T follicular helper cell (primary cell): ENCODE data around the gene ROBO4.

ENCODE experiments used
- DNase-seq: peaks from one replicate; pipeline ENCODE4 v3.0.0-alpha.2; 2020; ENCODE audit warnings: low read depth

Gene ROBO4

DNA sequence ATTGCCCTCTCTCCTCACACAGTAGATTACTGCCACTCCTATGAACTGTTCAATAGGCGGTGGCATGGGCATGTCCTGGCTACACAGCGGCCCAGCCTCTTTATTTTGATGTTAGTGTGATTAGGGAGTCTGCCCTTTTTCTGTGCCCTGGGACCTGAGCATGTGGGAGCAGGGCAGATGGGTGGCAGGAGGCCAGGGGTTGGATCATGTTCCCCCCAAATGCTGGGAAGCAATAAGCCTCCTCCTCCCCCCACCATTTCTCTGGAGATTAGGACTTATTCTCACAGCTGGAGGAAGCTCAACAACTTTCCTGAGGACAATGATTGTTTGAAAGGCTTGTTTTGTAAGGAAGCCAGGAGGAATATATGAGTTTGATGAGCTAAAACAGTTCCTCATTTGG lies 22.2 kb upstream of the ROBO4 start:
- DNase-seq, result no peak

DNA sequence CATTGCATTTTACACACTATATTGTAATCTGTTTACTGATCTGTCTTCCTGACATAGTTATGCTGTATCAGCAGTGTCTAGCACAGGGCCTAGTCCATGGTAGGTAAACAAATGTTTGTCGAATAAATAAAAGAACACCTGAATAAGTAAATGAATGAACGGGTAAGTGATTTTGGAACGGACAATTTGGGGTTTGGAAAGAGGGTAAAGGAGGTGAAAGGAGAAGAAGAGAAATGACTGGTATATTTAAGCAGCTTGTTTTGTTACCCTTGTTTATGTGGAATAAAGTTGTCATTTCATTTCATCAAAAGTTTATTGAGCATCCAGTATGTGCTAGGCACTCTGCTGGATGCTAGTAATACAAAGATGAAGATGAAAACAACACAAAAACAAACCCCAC lies 21.3 kb upstream of the ROBO4 start, which contains the start of gene HEPN1:
TSS of gene HEPN1 (plus strand) at position 301 of the 400 bp plus-strand sequence.
- no peak for DNase-seq

DNA sequence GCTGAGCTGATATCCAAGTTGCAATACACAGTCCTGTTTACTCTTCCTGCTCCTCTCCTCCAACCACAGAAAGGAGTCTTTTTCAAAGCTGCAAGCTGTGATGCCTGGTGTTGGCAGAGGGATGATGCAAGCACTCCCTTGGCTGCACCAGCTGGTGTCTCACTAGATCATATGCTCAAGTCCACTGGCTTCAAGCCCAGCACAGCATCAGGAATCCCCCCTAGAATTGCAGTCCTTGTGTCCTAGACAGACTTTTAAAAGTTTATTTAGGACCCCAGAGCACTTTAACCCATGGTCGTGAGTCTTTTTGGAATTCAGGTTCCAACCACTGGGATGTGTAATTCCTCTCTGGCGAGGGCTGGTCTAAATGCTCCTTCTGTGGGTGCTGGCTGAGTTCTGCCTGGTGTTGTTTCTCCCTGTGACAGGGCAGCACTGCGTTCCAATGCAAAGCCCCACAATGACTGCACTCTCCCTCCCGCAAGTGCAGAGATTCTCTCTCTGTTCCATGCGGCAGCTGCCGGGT lies 19.5 kb upstream of the ROBO4 start:
- DNase-seq, result no peak

DNA sequence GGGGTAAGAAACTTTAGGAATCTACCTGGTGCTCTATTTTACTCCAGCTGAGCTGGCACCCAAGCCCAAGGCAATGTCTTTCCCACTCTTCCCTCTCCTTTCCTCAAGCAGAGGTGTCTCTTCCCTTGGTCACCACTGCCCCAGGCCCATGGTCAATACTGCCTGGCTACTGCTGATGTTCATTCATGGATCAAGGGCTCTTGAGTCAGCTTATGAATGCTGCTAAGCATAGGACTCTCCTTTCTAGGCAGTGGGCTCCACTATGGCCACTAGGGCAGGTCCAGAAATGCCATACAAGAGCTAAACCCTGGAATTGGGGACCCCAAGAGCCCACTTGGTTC lies 18.7 kb upstream of the ROBO4 start:
- no peak for DNase-seq

DNA sequence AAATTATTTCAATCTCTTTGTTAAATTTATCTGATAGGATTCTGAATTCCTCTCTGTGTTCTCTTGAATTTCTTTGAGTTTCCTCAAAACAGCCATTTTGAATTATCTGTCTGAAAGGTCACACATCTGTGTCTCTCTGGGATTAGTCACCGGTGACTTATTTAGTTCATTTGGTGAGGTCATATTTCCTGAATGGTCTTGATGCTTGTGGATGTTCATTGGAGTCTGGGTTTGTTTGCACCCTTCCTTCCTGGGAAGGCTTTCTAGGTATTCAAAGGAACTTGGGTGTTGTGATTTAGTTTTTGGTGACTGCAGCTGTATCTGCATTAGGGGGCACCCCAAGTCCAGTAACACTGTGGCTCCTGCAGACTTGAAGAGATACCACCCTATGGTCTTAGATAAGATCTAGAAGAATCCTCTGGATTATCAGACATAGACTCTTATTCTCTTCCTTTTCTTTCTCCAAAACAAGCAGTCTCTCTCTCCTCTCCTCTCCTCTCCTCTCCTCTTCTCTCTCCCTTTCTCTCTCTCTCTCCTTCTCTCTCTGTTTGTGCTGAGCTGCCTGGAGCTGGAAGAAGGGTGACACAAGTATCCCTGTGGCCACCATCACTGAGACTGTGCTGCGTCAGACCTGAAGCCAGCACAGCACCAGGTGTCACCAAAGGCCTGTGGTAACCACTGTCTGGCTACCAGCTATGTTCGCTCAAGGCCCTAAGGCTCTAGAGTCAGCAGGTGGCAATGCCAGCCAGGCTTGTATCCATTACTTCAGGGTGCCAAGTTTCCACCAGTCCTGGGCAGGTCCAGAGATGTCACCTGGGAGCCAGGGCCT lies 18.1 kb upstream of the ROBO4 start:
- no peak for DNase-seq

DNA sequence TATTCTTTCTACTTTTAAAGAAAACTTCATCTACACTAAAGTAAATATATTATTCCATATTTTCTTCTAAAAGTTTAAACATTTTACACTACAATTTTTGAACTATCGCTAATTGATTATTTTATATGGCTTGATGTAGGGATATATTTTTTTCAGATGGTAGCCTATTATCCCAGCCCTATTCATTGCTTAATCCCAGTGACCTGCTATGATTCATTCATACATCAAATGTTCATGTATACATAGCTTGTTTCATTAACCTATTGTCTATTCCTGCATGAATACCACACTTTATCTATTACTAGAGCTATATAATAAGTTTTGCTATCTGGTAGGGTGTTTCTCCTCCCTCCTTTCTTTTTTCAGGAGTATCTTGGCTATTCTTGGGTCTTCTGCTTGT lies 5.0 kb upstream of the ROBO4 start:
- DNase-seq, result no peak

DNA sequence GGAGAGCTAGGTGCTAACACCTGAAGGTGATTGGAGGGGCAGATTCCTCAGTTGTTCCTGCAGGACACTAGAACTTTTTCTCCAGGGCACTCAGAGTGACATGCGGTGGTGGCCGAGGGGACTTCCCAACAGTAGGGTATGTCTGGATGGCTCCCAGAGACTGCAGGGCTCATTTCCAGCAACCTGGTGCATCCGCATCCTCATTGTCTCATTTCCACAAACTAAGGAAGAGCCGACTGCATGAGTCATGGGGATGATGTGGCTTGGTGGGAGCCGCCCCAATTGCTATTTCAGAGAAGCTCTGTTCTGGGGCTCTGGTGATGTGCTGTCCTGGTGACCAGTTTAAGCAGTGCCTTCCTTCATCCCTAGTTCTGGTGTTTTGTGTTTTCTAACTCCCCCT lies 2.8 kb upstream of the ROBO4 start:
- DNase-seq, result no peak

DNA sequence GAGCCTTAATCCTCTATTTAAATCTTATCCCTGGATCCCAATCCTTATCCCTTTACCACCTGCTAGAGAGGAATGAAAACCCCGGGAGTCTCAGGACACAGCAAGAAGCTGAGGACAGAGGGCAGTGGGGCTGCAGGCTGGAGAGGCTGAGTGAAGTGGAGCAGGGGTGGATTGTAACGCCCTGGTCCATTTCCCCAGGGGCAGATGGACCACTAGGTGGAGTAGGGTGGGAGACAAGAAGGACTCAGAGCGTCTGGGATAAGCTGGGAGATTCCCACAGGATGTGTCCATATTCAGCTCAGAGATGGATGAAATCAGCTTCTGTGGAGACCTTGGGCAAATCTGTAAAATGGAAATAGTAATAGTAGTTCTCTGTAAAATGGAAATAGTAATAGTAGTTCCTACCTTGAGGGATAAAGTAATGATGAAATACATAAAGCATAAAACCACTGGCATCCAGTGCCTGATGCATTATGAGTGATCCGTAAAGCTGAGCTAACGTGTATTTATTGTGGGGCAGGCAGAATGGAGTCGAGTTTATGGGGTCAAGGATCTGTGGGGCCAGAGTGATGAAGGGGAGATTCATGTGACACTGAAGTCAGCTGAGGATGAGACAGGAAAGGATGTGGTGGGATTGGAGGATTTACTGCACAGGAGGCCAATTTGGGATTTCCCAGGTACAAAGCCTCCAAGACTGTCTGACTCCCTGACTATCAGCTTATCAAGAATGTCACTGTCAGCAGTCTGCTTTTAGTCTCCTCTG lies 1.9 kb upstream of the ROBO4 start:
- DNase-seq, result no peak

DNA sequence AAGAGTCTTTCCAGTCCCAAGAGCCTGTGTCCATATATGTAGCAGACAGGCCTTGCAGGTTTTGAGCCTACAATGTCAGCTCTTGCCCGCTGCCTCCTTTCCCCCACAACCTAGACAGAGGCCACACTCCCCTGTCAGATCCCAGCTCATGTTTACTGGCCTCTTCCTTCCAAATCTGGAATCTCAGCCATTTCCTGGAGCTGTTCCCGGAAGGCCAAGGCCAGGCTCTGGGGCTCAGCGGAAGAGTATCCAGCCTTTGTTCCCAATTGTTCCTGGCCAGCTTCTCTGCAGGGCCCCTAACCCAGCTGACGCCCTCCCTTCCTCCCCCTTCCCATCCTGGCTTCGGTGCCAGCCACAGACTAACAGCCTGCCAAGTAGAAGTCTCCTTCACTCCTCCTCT lies 1.0 kb upstream of the ROBO4 start:
- no peak for DNase-seq

DNA sequence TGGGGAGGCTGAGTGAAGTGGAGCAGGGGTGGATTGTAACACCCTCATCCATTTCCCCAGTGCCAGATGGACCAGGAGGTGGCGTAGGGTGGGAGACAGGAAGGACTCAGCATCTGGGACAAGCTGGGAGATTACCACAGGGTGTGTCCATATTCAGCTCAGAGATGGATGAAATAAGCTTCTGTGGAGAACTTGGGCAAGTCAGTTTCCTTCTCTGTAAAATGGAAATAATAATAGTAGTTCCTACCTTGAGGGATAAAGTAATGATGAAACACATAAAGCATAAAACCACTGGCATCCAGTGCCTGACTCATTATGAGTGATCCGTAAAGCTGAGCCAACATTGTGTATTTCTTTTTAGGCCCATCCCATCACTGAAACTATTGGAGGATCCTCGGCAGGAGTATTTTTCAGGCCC lies 607 bp upstream of the ROBO4 start:
- no peak for DNase-seq

DNA sequence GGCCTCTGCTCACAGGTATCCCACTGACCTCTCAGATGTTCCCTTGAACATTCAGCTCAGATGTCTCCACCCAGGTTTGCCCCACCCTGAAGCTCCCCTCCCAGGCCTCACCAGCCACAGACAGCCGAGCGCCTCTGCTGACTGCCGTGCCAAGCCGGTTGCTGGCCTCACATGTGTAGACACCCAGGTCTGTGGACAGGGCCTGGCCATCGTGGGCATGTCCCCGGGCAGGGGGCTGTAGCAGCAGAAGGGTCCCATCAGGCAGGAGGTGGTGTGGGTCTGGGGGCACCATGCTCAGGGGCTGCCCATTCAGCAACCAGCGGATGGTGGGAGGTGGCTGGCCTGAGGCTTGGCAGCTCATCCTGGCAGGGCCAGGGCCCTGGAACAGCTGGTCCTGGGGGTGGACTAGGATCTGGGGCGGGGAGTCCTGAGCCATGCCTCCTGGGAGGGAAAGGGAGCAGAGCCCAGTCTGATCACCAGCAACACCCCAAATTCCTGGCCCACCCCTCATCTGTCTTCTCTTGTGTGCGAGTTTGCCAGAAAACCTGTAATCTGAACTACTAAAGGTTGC lies 759 bp downstream of the ROBO4 start:
- no peak for DNase-seq

DNA sequence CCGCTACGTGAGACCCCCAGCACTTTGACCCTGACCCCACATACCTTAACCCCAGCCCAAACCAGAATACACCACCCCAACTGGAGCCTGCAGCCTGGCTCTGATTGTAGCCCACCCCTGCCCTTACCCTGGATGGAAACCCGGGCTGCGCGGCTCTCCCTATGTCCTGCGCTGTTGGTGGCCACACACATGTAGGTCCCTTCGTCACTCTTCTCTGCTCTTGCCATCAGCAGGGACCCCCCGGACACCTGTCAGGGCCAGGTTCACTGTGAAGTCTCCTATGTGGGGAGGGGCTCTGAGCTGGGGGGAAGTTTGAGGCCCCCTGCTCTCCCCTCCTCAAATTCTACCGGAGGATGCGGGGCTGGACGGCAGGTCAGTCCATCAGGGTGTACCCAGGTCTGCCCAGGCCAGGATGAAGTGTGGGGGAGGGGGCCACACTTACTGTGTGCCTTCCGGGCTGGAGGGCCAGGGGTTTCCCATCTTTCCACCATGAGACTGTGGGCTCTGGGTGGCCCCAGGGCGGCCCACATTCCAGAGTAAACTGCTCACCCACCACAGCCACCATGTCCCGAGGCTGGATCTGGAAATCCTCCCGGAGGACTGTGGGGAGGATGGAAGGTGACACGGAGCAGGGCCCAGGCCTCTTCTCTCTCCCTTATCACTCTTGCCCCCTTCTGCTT lies 1.5 kb downstream of the ROBO4 start:
- DNase-seq, result no peak

DNA sequence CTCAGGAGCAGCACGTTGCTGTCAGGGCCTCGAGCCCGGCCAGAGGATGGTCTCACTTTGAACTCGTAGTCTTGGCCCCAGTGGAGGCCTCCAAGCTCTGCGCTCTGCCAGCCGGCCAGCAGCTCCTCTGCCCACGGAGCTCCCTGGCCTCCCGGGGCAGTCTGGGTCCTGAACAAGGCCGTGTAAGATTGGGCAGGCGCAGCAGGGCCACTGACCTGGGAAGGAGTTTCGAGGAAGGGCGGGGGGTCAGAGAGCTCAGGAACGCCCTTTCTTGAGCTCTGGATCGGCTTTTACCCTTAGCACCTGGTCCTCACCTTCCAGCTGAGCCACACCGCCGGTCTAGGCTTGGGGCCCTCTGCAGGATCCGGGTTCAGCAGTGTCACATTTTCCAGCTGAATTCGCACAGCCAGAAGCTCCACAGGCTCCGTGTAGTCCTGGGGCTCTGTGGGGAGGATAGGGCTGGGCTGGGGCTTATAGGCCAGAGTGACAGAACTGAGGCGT lies 2.1 kb downstream of the ROBO4 start:
- DNase-seq, result no peak

DNA sequence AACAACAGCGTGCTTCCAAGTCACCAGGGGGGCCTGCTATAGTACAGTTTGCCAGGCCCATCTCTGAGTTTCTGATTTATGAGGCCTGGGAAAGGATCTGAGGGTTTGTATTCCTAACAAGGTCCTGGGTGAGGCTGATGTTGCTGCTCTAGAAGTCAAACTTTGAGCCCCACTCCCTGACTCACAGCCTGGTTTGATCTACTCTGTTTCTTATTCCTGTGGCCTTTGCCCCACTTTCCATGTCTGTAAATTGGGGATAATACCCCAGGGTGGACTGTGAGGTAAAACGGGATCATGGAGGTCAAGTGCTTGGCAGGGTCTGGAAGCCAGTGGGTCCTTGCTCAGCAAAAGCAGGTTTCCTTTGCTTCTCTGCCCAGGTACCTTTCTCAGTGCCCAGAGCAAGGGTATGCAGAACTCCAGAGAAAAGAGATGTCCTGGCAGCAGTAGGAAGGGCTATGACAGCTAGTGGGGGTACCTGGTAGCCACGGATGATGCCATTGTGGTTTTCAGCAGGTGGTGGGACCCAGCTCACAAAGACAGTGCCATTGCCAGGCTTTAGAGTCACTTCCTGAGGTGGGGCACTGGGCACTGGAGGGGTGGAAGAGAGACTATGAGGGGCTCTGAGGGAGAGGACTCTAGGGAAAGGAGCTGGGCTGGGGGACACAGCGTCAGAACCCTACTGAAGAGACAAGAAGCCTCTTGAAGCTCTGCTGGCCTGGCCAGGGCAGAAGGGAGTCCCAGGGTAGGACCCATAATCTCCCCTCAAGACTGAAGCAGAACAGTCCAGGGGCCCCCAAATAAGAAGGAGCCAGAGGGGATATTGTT lies 2.8 kb downstream of the ROBO4 start:
- DNase-seq, result no peak

DNA sequence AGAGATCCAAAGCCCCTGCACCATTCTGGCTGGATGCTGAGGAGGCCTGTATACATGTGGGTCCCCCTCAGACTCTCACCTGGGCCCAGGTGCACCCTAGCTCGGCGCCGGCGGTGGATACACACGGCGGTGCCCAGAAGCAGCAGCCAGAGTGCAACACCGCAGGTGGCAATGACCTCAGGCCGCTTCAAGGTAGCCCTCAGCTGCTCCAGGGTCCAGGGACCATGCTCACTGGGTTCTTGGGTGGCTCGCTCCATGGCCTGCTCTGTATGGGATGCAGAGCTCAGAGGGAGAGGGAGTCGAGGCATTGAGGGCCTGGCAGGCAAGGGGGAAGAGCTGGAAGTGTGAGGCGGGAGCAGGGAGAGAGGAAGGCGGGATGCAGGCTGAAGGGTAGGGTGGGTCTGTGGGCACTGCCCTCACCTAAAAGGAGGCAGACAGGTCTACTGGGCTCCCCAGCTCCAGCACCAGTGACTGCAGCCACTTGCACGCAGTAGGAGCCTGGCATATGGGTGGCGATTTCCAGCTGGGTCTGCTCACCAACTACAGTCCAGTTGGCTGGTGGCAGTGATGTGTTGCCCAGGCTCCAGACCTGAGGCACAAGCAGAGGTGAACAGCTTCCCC lies 3.8 kb downstream of the ROBO4 start:
- no peak for DNase-seq

DNA sequence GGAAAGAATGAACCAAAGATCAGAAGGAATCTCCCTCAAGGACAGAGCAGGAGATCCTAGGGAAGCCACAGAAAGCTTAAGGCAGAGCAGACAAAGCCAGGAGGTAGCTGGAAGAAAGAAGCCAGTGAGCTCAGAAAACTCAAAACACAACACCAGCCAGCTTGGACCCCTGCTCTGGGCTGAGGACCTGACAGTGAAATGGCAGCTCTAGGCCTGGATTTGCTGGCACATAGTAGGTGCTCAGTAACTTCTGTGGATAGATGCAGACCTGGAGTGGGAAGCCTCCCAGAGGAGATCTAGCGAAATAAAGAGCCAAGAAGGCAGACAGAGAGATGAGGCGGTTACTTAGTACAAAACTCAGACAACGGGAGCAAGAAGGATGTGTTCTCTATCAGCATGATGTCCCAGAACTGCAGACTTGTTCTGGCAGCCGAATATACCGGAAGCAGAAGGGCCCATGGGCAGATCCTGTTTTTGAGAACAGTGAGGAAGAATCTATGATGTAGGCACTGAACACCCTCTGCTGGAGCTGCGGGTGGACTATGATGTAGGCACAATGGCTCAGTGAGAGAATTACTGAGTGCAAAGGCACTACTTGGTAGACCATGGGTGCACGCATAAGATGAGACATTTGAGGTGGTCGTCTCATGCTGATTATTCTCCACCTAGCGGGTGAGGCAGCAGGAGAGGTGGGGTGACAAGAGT lies 4.8 kb downstream of the ROBO4 start:
- no peak for DNase-seq

DNA sequence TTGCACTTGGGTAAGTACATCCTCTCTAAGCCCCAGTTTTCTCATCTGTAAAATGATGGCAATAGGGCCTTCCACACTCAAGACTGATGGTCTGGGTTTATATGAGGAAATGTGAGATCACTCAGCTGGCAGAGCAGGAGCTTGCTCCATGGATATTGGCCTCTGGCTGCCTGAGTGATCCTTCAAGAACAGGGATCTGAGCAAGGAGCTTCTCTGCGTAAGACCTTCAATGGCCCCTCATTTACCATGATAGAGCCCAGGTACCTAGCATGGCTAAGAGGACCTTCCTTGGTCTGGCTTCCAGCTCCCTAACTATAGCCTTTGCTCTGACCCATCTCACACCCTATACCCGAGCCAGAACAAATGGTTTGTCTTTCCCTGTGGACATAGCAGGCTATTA lies 5.5 kb downstream of the ROBO4 start:
- DNase-seq, result no peak

DNA sequence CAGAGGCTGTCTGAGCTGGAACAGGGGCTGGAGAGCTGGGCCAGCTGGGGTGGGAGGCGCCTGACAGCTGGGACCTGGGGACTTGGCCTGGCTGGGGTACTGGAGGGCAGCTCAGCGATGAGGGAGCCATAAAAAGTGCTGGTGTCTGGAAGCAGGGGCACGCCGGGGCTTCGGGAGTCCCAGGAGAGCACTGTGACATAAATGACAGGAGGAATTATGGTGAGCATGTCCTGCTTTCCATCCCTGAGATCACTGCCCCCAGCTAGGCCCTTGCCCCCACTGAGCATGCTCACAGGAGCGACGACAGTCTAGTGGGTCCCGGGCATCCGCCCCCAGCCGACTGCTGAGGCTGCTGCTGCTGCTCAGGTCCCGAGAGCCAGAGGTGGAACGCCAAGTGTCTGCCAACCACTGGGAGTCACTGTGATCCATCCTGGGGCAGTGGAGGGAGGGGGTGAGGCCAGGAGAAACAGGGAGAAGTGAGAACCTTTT lies 6.2 kb downstream of the ROBO4 start:
- DNase-seq, result no peak

DNA sequence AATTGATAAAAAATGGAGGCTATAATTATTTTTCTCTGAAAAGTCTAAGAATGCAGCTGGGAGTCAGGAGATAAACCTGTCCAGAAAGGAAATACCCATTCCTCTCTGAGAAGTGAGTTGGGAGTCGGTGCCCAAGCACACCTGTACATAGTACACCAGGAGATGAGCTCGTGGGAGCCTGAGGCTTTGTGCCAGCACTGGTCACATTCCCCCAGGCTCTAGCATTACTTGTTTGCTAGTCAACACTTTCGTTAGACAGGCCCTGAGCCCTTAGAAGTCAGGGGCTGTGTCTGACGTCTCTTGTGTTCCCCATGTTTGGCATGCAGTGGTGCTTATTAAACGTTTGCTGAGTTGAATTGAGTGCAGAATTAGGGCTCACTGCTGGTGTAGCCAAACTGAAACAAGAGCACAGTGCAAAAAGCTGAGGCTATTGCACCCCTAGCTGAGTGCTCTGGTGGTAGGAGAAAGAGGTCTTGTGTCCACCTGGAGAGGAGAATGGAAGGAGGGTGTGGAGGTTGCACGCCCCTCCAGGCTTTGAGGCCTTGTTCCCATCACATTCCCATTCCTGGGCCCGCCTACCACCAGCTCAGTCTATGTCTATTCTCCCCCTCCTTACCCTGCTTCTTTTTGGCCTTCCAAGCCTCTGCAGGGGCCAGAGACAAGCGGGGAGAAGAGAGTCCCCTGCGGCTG lies 6.8 kb downstream of the ROBO4 start:
- no peak for DNase-seq
